GM12878 (cell line): Measurements from ENCODE around the gene SLC38A3. TPM values are rescaled to one million over a fixed set of nuclear protein-coding genes. Genes with fewer than 3 reads are reported as not detected.

Experiments
- ATAC-seq: fragments of 200-7000 bp; cut with Tn5 transposase; 3 replicates; pipeline ENCODE4 v1.9.1; 2020; ENCODE audit warnings: mild to moderate bottlenecking, moderate library complexity
- BruUV-seq: library from RNA; stranded (reverse); fragments of 400-500 nt; replicated peaks from 2 replicates; lab custom pipeline; 2021; lab: Mats Ljungman, UMichigan
- CTCF ChIA-PET: fragments of 300-600 bp; sonication (Branson Sonifier 250); formaldehyde crosslinking; extraction: SDS; loops from one replicate; lab custom pipeline; 2021; ENCODE audit warnings: inconsistent platforms; lab: Yijun Ruan, JAX
- POLR2A ChIA-PET: fragments of 350-600 bp; formaldehyde crosslinking; extraction: SDS; loops from one replicate; lab custom pipeline; 2021; ENCODE audit warnings: inconsistent platforms; lab: Charles Lee
- RAD21 ChIA-PET: fragments of 300-600 bp; sonication (Branson Sonifier 250); formaldehyde crosslinking; loops from one replicate; lab custom pipeline; 2023; ENCODE audit warnings: antibody characterized with exemption; ENCODE audit not compliant: unreplicated experiment; lab: Charles Lee
- SMC1A ChIA-PET: fragments of 300-600 bp; sonication (Branson Sonifier 250); formaldehyde crosslinking; loops from one replicate; lab custom pipeline; 2023; ENCODE audit not compliant: unreplicated experiment, uncharacterized antibody; lab: Charles Lee
- DNase-seq: peaks from one replicate; pipeline ENCODE4 v3.0.0-alpha.2; 2011; ENCODE audit warnings: low read depth, low spot score
- FAIRE-seq: peaks from 3 replicates; lab custom pipeline; 2011; peaks lifted over from hg19 to GRCh38; lab: Jason Lieb, UNC
- H2AFZ ChIP-seq: 2 replicates; pipeline ENCODE4 v1.6.0; 2011; ENCODE audit warnings: low read depth, low read length, control low read depth; ENCODE audit not compliant: control insufficient read depth
- H3K27ac ChIP-seq: 2 replicates; pipeline ENCODE4 v1.5.1; 2011; ENCODE audit warnings: control low read depth; ENCODE audit not compliant: control insufficient read depth, insufficient read depth
- H3K27me3 ChIP-seq, 2 experiments: replicated peaks in 1 of 2; 2 replicates each; pipeline versions ENCODE4 v1.6.0 to v1.6.1; 2011; ENCODE audit warnings: low read length in 1 of 2; ENCODE audit not compliant: control insufficient read depth in 2 of 2, insufficient read depth in 2 of 2
- H3K36me3 ChIP-seq, 2 experiments: 2 replicates each; pipeline ENCODE4 v1.5.1; 2011; ENCODE audit warnings: low read length in 1 of 2; ENCODE audit not compliant: control insufficient read depth in 2 of 2, insufficient read depth in 2 of 2
- H3K4me1 ChIP-seq: 2 replicates; pipeline ENCODE4 v1.6.1; 2011; ENCODE audit warnings: mild to moderate bottlenecking, low read length, moderate library complexity, mixed read lengths; ENCODE audit not compliant: control insufficient read depth, insufficient read depth
- H3K4me2 ChIP-seq: 2 replicates; pipeline ENCODE4 v1.6.0; 2011; ENCODE audit warnings: control low read depth; ENCODE audit not compliant: control insufficient read depth, insufficient read depth
- H3K4me3 ChIP-seq: fragments of 200-600 bp; sonication (generic); 2 replicates; pipeline ENCODE4 v1.5.1; 2016
- H3K79me2 ChIP-seq: 2 replicates; pipeline ENCODE4 v1.6.0; 2011; ENCODE audit warnings: low read length; ENCODE audit not compliant: control insufficient read depth, insufficient read depth
- H3K9ac ChIP-seq: 2 replicates; pipeline ENCODE4 v1.8.0; 2011; ENCODE audit warnings: low read length, control low read depth, mixed read lengths; ENCODE audit not compliant: control insufficient read depth, insufficient read depth
- H3K9me3 ChIP-seq: replicated peaks from 3 replicates; pipeline ENCODE4 v1.5.1; 2011; ENCODE audit warnings: mild to moderate bottlenecking, low read length; ENCODE audit not compliant: control insufficient read depth, insufficient read depth
- H4K20me1 ChIP-seq: 2 replicates; pipeline ENCODE4 v1.6.0; 2011; ENCODE audit not compliant: control insufficient read depth, insufficient read depth
- E4F1 ChIP-seq: fragments of 450-650 bp; IDR thresholded peaks from 2 replicates; pipeline ENCODE4 v1.6.1; 2018; ENCODE audit warnings: borderline replicate concordance, mild to moderate bottlenecking; ENCODE audit not compliant: partially characterized antibody
- WGBS: methylation state at CpG from one replicate; pipeline ENCODE4 v1.1.6; 2016; ENCODE audit warnings: low lambda C conversion rate; ENCODE audit not compliant: insufficient replicate concordance, insufficient coverage; ENCODE audit errors: missing lambda C conversion rate; 5-methylcytosine and 5-hydroxymethylcytosine counted together
- in situ Hi-C: fragments of 300-500 bp; cut with MboI; formaldehyde crosslinking; loops from 9 replicates; pipeline ENCODE4 v1.14.3; 2018; ENCODE audit warnings: mixed read lengths
- intact Hi-C: fragments of 100-400 bp; cut with micrococcal nuclease; formaldehyde crosslinking; loops from one replicate; pipeline ENCODE4 v1.14.2; 2022; ENCODE audit not compliant: unreplicated experiment
- polyA plus RNA-seq, 11 experiments: library from polyadenylated mRNA; depleted of rRNA in 4 of 11; unstranded in 6 of 11; stranded (reverse) in 5 of 11; fragments of >200 nt; fragmentation: Nextera tagmentation in 4 of 11; fragmentation: Illumina TruSeq in 1 of 11; extraction: Ambion mirVana in 4 of 11; extraction: Trizol in 1 of 11; gene quantifications; 1 replicate in 1 of 11; 2 replicates in 10 of 11; pipeline versions ENCODE4 v1.2.1 to v1.2.3, GENCODE V29; 2011 to 2016; ENCODE audit warnings: inconsistent platforms in 2 of 11, missing spikeins in 2 of 11, low read depth in 1 of 11
- total RNA-seq, 4 experiments: library from RNA; depleted of rRNA in 3 of 4; stranded (reverse); fragments of >200 nt in 3 of 4; fragmentation: Illumina TruSeq in 1 of 4; extraction: Trizol in 1 of 4; gene quantifications; 2 replicates each; pipeline versions ENCODE4 v1.2.1 to v1.2.3, GENCODE V29; 2013 to 2021

SLC38A3 gene
- total and polyA plus RNA-seq, 10 of the 15 experiments (the other 5 are each of a cell fraction or from before 2014, with no cell fraction given), result 0.14 TPM; not detected in 9

- H3K27ac ChIP-seq, result no peak overlapping the region
- intact Hi-C loops (no loop called here), in situ Hi-C loops (loop anchor here (5.0 kb wide), 2 partner anchors 73 to 148 kb away; no protein-coding TSS in a partner anchor)
- H4K20me1 ChIP-seq, result no peaks in the 10 kb centered on the region
- DNase-seq (no peak), ATAC-seq (no peak), FAIRE-seq (no peak)
- peaks cover 5 to 10% of the 10 kb centered on the region in 2 experiments; a peak in 3 of 4 replicates for H3K27me3 ChIP-seq
- CTCF ChIA-PET, result interaction anchor here (0.7 to 1.9 kb wide), 6 partner anchors 10 to 150 kb away, joined by 3 to 7 read pairs (median 5); no protein-coding TSS in a partner anchor
- POLR2A ChIA-PET, result no interaction called here
- peaks cover 6% of the 10 kb centered on the region for H3K4me1 ChIP-seq
- no TSS peak for BruUV-seq
- H2AFZ ChIP-seq, result no peak overlapping the region
- no peaks in the 10 kb centered on the region for H3K9me3 ChIP-seq
- no peak overlapping the region for H3K4me3 ChIP-seq
- SMC1A ChIA-PET, result no interaction called here
- RAD21 ChIA-PET, result no interaction called here
- no peaks in the 10 kb centered on the region for H3K36me3 ChIP-seq
- 27% methylated on average over 8 of the region's 8 CpGs for WGBS
- H3K9ac ChIP-seq, result no peak overlapping the region
- no peaks in the 10 kb centered on the region for H3K79me2 ChIP-seq
- H3K4me2 ChIP-seq, result no peak overlapping the region
- TF ChIP-seq E4F1, result no peak
Observed at GRCh38 chr3:50269977-50270413, 64.9 kb downstream of the SLC38A3 start.
